GM12878 (cell line): Measurements from ENCODE around the gene FGFR2. TPM values are rescaled to one million over a fixed set of nuclear protein-coding genes. Genes with fewer than 3 reads are reported as not detected.

Experiments
- ATAC-seq: fragments of 200-7000 bp; cut with Tn5 transposase; 3 replicates; pipeline ENCODE4 v1.9.1; 2020; ENCODE audit warnings: mild to moderate bottlenecking, moderate library complexity
- BruUV-seq: library from RNA; stranded (reverse); fragments of 400-500 nt; replicated peaks from 2 replicates; lab custom pipeline; 2021; lab: Mats Ljungman, UMichigan
- CTCF ChIA-PET: fragments of 300-600 bp; sonication (Branson Sonifier 250); formaldehyde crosslinking; extraction: SDS; loops from one replicate; lab custom pipeline; 2021; ENCODE audit warnings: inconsistent platforms; lab: Yijun Ruan, JAX
- POLR2A ChIA-PET: fragments of 350-600 bp; formaldehyde crosslinking; extraction: SDS; loops from one replicate; lab custom pipeline; 2021; ENCODE audit warnings: inconsistent platforms; lab: Charles Lee
- RAD21 ChIA-PET: fragments of 300-600 bp; sonication (Branson Sonifier 250); formaldehyde crosslinking; loops from one replicate; lab custom pipeline; 2023; ENCODE audit warnings: antibody characterized with exemption; ENCODE audit not compliant: unreplicated experiment; lab: Charles Lee
- SMC1A ChIA-PET: fragments of 300-600 bp; sonication (Branson Sonifier 250); formaldehyde crosslinking; loops from one replicate; lab custom pipeline; 2023; ENCODE audit not compliant: unreplicated experiment, uncharacterized antibody; lab: Charles Lee
- DNase-seq: peaks from one replicate; pipeline ENCODE4 v3.0.0-alpha.2; 2011; ENCODE audit warnings: low read depth, low spot score
- FAIRE-seq: peaks from 3 replicates; lab custom pipeline; 2011; peaks lifted over from hg19 to GRCh38; lab: Jason Lieb, UNC
- H2AFZ ChIP-seq: 2 replicates; pipeline ENCODE4 v1.6.0; 2011; ENCODE audit warnings: low read depth, low read length, control low read depth; ENCODE audit not compliant: control insufficient read depth
- H3K27ac ChIP-seq: 2 replicates; pipeline ENCODE4 v1.5.1; 2011; ENCODE audit warnings: control low read depth; ENCODE audit not compliant: control insufficient read depth, insufficient read depth
- H3K27me3 ChIP-seq, 2 experiments: replicated peaks in 1 of 2; 2 replicates each; pipeline versions ENCODE4 v1.6.0 to v1.6.1; 2011; ENCODE audit warnings: low read length in 1 of 2; ENCODE audit not compliant: control insufficient read depth in 2 of 2, insufficient read depth in 2 of 2
- H3K36me3 ChIP-seq, 2 experiments: 2 replicates each; pipeline ENCODE4 v1.5.1; 2011; ENCODE audit warnings: low read length in 1 of 2; ENCODE audit not compliant: control insufficient read depth in 2 of 2, insufficient read depth in 2 of 2
- H3K4me1 ChIP-seq: 2 replicates; pipeline ENCODE4 v1.6.1; 2011; ENCODE audit warnings: mild to moderate bottlenecking, low read length, moderate library complexity, mixed read lengths; ENCODE audit not compliant: control insufficient read depth, insufficient read depth
- H3K4me2 ChIP-seq: 2 replicates; pipeline ENCODE4 v1.6.0; 2011; ENCODE audit warnings: control low read depth; ENCODE audit not compliant: control insufficient read depth, insufficient read depth
- H3K4me3 ChIP-seq: fragments of 200-600 bp; sonication (generic); 2 replicates; pipeline ENCODE4 v1.5.1; 2016
- H3K79me2 ChIP-seq: 2 replicates; pipeline ENCODE4 v1.6.0; 2011; ENCODE audit warnings: low read length; ENCODE audit not compliant: control insufficient read depth, insufficient read depth
- H3K9ac ChIP-seq: 2 replicates; pipeline ENCODE4 v1.8.0; 2011; ENCODE audit warnings: low read length, control low read depth, mixed read lengths; ENCODE audit not compliant: control insufficient read depth, insufficient read depth
- H3K9me3 ChIP-seq: replicated peaks from 3 replicates; pipeline ENCODE4 v1.5.1; 2011; ENCODE audit warnings: mild to moderate bottlenecking, low read length; ENCODE audit not compliant: control insufficient read depth, insufficient read depth
- H4K20me1 ChIP-seq: 2 replicates; pipeline ENCODE4 v1.6.0; 2011; ENCODE audit not compliant: control insufficient read depth, insufficient read depth
- BCL11A ChIP-seq: IDR thresholded peaks from 2 replicates; pipeline ENCODE4 v1.6.1; 2011; ENCODE audit warnings: low read depth, low read length
- CHD4 ChIP-seq: fragments of 200-600 bp; sonication (generic); IDR thresholded peaks from 2 replicates; pipeline ENCODE4 v1.6.1; 2016; ENCODE audit warnings: mild to moderate bottlenecking
- RFX5 ChIP-seq: IDR thresholded peaks from 2 replicates; pipeline ENCODE4 v1.6.1; 2011; ENCODE audit warnings: low read depth, low read length, improper control_type of control experiment
- RUNX3 ChIP-seq: IDR thresholded peaks from 2 replicates; pipeline ENCODE4 v1.6.1; 2012; ENCODE audit warnings: low read length, inconsistent platforms
- WRNIP1 ChIP-seq: IDR thresholded peaks from 2 replicates; pipeline ENCODE4 v1.6.1; 2011; ENCODE audit warnings: low read depth, low read length, improper control_type of control experiment, borderline replicate concordance
- ZSCAN29 ChIP-seq: fragments of 450-650 bp; IDR thresholded peaks from 2 replicates; pipeline ENCODE4 v1.6.1; 2017; ENCODE audit warnings: mild to moderate bottlenecking, moderate library complexity
- WGBS: methylation state at CpG from one replicate; pipeline ENCODE4 v1.1.6; 2016; ENCODE audit warnings: low lambda C conversion rate; ENCODE audit not compliant: insufficient replicate concordance, insufficient coverage; ENCODE audit errors: missing lambda C conversion rate; 5-methylcytosine and 5-hydroxymethylcytosine counted together
- in situ Hi-C: fragments of 300-500 bp; cut with MboI; formaldehyde crosslinking; loops from 9 replicates; pipeline ENCODE4 v1.14.3; 2018; ENCODE audit warnings: mixed read lengths
- intact Hi-C: fragments of 100-400 bp; cut with micrococcal nuclease; formaldehyde crosslinking; loops from one replicate; pipeline ENCODE4 v1.14.2; 2022; ENCODE audit not compliant: unreplicated experiment
- polyA plus RNA-seq, 11 experiments: library from polyadenylated mRNA; depleted of rRNA in 4 of 11; unstranded in 6 of 11; stranded (reverse) in 5 of 11; fragments of >200 nt; fragmentation: Nextera tagmentation in 4 of 11; fragmentation: Illumina TruSeq in 1 of 11; extraction: Ambion mirVana in 4 of 11; extraction: Trizol in 1 of 11; gene quantifications; 1 replicate in 1 of 11; 2 replicates in 10 of 11; pipeline versions ENCODE4 v1.2.1 to v1.2.3, GENCODE V29; 2011 to 2016; ENCODE audit warnings: inconsistent platforms in 2 of 11, missing spikeins in 2 of 11, low read depth in 1 of 11
- total RNA-seq, 4 experiments: library from RNA; depleted of rRNA in 3 of 4; stranded (reverse); fragments of >200 nt in 3 of 4; fragmentation: Illumina TruSeq in 1 of 4; extraction: Trizol in 1 of 4; gene quantifications; 2 replicates each; pipeline versions ENCODE4 v1.2.1 to v1.2.3, GENCODE V29; 2013 to 2021
- TF ChIP-seq, protein P1 (sequence below): fragments of 450-650 bp; IDR thresholded peaks from 2 replicates; pipeline ENCODE4 v1.6.1; 2017; ENCODE audit warnings: low read depth, mild to moderate bottlenecking, moderate library complexity
- TF ChIP-seq, protein P2 (sequence below), 3 experiments: IDR thresholded peaks in 2 of 3; conservative IDR thresholded peaks in 1 of 3; 2 replicates each; pipeline ENCODE4 v1.5.1; 2011; ENCODE audit warnings: low read depth in 3 of 3, low read length in 3 of 3, mild to moderate bottlenecking in 3 of 3, control low read depth in 2 of 3, moderate library complexity in 2 of 3, inconsistent platforms in 1 of 3, mixed read lengths in 1 of 3; ENCODE audit not compliant: control insufficient read depth in 2 of 3, insufficient read depth in 1 of 3; ENCODE audit errors: extremely low read depth in 1 of 3
- TF ChIP-seq, protein P3 (sequence below): fragments of 450-650 bp; formaldehyde crosslinking; IDR thresholded peaks from 2 replicates; pipeline ENCODE4 v1.4.0; 2020; ENCODE audit warnings: mild to moderate bottlenecking, moderate library complexity

FGFR2 gene
- total and polyA plus RNA-seq, 10 of the 15 experiments (the other 5 are each of a cell fraction or from before 2014, with no cell fraction given): 0.04 to 0.15 TPM; not detected in 8

DNA sequence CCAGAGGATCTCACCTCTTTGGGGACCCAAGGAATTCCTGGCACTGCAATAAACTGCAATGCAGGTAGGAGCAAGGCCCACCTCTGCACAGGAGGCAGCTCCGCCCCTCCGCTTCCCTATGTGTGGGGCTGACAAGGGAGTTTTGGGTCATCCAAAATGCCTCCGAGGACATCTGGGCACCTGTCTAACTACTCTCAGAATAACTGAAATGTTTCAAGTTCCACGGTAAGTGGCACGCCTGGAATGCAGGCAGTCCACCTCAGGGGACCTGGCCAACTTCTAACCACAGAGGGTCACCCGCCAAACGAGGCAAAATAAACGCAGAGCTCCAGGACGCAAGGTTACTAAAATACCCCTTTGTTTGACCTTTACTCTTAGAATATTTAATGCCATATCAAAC, 102.5 kb downstream of the FGFR2 start:
- Histone ChIP-seq H4K20me1 (no peaks in the 10 kb centered on the region), H3K9me3 (no peaks in the 10 kb centered on the region), H3K4me2 (no peak overlapping the region), H3K4me3 (no peak overlapping the region), H3K79me2 (no peaks in the 10 kb centered on the region), H3K9ac (no peak overlapping the region), H2AFZ (no peak overlapping the region), H3K27ac (no peak overlapping the region), H3K36me3 (no peaks in the 10 kb centered on the region), H3K4me1 (no peaks in the 10 kb centered on the region), H3K27me3 (no peaks in the 10 kb centered on the region; a peak in 2 of 4 replicates)
- ATAC-seq: no peak
- ChIA-PET RAD21 (no interaction called here), CTCF (no interaction called here), POLR2A (no interaction called here), SMC1A (no interaction called here)
- WGBS: 52% methylated on average over 9 of the region's 9 CpGs
- intact Hi-C loops (no loop called here), in situ Hi-C loops (no loop called here)
- BruUV-seq: no TSS peak
- no peak for DNase-seq
- TF ChIP-seq RUNX3 (no peak), CHD4 (no peak), RFX5 (no peak), WRNIP1 (no peak), BCL11A (no peak), ZSCAN29 (no peak)
- TF ChIP-seq, protein P1, sequence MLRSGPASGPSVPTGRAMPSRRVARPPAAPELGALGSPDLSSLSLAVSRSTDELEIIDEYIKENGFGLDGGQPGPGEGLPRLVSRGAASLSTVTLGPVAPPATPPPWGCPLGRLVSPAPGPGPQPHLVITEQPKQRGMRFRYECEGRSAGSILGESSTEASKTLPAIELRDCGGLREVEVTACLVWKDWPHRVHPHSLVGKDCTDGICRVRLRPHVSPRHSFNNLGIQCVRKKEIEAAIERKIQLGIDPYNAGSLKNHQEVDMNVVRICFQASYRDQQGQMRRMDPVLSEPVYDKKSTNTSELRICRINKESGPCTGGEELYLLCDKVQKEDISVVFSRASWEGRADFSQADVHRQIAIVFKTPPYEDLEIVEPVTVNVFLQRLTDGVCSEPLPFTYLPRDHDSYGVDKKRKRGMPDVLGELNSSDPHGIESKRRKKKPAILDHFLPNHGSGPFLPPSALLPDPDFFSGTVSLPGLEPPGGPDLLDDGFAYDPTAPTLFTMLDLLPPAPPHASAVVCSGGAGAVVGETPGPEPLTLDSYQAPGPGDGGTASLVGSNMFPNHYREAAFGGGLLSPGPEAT: no peak
- TF ChIP-seq, protein P2, sequence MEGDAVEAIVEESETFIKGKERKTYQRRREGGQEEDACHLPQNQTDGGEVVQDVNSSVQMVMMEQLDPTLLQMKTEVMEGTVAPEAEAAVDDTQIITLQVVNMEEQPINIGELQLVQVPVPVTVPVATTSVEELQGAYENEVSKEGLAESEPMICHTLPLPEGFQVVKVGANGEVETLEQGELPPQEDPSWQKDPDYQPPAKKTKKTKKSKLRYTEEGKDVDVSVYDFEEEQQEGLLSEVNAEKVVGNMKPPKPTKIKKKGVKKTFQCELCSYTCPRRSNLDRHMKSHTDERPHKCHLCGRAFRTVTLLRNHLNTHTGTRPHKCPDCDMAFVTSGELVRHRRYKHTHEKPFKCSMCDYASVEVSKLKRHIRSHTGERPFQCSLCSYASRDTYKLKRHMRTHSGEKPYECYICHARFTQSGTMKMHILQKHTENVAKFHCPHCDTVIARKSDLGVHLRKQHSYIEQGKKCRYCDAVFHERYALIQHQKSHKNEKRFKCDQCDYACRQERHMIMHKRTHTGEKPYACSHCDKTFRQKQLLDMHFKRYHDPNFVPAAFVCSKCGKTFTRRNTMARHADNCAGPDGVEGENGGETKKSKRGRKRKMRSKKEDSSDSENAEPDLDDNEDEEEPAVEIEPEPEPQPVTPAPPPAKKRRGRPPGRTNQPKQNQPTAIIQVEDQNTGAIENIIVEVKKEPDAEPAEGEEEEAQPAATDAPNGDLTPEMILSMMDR (IDR thresholded peaks at IDR 0.05 in 2 of 3, conservative IDR thresholded peaks at IDR 0.05 in 1 of 3; ENCODE audit: control insufficient read depth in 2 of 3, extremely low read depth in 1 of 3, insufficient read depth in 1 of 3, low read depth in 3 of 3, low read length in 3 of 3): no peak
- TF ChIP-seq, protein P3, sequence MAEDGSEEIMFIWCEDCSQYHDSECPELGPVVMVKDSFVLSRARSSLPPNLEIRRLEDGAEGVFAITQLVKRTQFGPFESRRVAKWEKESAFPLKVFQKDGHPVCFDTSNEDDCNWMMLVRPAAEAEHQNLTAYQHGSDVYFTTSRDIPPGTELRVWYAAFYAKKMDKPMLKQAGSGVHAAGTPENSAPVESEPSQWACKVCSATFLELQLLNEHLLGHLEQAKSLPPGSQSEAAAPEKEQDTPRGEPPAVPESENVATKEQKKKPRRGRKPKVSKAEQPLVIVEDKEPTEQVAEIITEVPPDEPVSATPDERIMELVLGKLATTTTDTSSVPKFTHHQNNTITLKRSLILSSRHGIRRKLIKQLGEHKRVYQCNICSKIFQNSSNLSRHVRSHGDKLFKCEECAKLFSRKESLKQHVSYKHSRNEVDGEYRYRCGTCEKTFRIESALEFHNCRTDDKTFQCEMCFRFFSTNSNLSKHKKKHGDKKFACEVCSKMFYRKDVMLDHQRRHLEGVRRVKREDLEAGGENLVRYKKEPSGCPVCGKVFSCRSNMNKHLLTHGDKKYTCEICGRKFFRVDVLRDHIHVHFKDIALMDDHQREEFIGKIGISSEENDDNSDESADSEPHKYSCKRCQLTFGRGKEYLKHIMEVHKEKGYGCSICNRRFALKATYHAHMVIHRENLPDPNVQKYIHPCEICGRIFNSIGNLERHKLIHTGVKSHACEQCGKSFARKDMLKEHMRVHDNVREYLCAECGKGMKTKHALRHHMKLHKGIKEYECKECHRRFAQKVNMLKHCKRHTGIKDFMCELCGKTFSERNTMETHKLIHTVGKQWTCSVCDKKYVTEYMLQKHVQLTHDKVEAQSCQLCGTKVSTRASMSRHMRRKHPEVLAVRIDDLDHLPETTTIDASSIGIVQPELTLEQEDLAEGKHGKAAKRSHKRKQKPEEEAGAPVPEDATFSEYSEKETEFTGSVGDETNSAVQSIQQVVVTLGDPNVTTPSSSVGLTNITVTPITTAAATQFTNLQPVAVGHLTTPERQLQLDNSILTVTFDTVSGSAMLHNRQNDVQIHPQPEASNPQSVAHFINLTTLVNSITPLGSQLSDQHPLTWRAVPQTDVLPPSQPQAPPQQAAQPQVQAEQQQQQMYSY (CRISPR knock-in tag): no peak
- FAIRE-seq: no peak
